ENCODE measurements around the gene CABLES2.
"Not testable (repeated sequence)": the region's sequence is repeated elsewhere in the genome, so short reads cannot be mapped to it uniquely, and the experiment has no call there.

Gene CABLES2

GRCh38 chr20:62437496-62437895 lies 30.4 kb upstream of the CABLES2 start:
- in situ Hi-C loops (cut with MboI; ENCODE audit: low sequenced_read_pairs), result no loop called here

- in situ Hi-C loops (cut with MboI; ENCODE audit: low sequenced_read_pairs), result no loop called here
These were observed 29.6 kb upstream of the CABLES2 start for GRCh38 chr20:62436692-62437091.

- in situ Hi-C loops (cut with MboI; ENCODE audit: low sequenced_read_pairs), result no loop called here
These were observed 26.8 kb upstream of the CABLES2 start for GRCh38 chr20:62433658-62434497.

GRCh38 chr20:62430866-62431447 lies 23.9 kb upstream of the CABLES2 start:
- in situ Hi-C loops (cut with MboI; ENCODE audit: low sequenced_read_pairs), result no loop called here

GRCh38 chr20:62430311-62430853 lies 23.3 kb upstream of the CABLES2 start:
- in situ Hi-C loops (cut with MboI; ENCODE audit: low sequenced_read_pairs), result no loop called here

GRCh38 chr20:62429455-62430310 lies 22.6 kb upstream of the CABLES2 start:
- in situ Hi-C loops (cut with MboI; ENCODE audit: low sequenced_read_pairs), result no loop called here

GRCh38 chr20:62428396-62429295 lies 21.6 kb upstream of the CABLES2 start:
- in situ Hi-C loops (cut with MboI; ENCODE audit: low sequenced_read_pairs), result no loop called here

GRCh38 chr20:62428002-62428372 lies 20.9 kb upstream of the CABLES2 start:
- in situ Hi-C loops (cut with MboI; ENCODE audit: low sequenced_read_pairs), result no loop called here

GRCh38 chr20:62427172-62428001 lies 20.3 kb upstream of the CABLES2 start, which contains the start of gene RBBP8NL:
Gene RBBP8NL, minus strand, starts transcription at chr20:62427539. Its CDS starts 7,892 bp downstream, at chr20:62419647.
- in situ Hi-C loops (cut with MboI; ENCODE audit: low sequenced_read_pairs), result no loop called here

- in situ Hi-C loops (cut with MboI; ENCODE audit: low sequenced_read_pairs), result no loop called here
These were observed 19.6 kb upstream of the CABLES2 start for GRCh38 chr20:62426699-62427131.

- in situ Hi-C loops (cut with MboI; ENCODE audit: low sequenced_read_pairs), result not testable (repeated sequence)
These were observed 18.9 kb upstream of the CABLES2 start for GRCh38 chr20:62426059-62426348.

GRCh38 chr20:62425281-62426058 lies 18.4 kb upstream of the CABLES2 start:
- in situ Hi-C loops (cut with MboI; ENCODE audit: low sequenced_read_pairs), result no loop called here

- in situ Hi-C loops (cut with MboI; ENCODE audit: low sequenced_read_pairs), result no loop called here
These were observed 17.4 kb upstream of the CABLES2 start for GRCh38 chr20:62424249-62425107.

GRCh38 chr20:62423326-62423706 lies 16.2 kb upstream of the CABLES2 start:
- in situ Hi-C loops (cut with MboI; ENCODE audit: low sequenced_read_pairs), result no loop called here

- in situ Hi-C loops (cut with MboI; ENCODE audit: low sequenced_read_pairs), result no loop called here
These were observed 15.7 kb upstream of the CABLES2 start for GRCh38 chr20:62422636-62423325.

- in situ Hi-C loops (cut with MboI; ENCODE audit: low sequenced_read_pairs), result no loop called here
These were observed 14.6 kb upstream of the CABLES2 start for GRCh38 chr20:62421716-62421990.

Data from HL-60/S4 treated with phorbol 12-myristate 13-acetate at 8.2 ng/mL for 4 days and 3 days (cell line).